Activated CD8-positive, alpha-beta memory T cell treated with anti-CD3 and anti-CD28 coated beads for 36 hours (primary cell): ENCODE results near the gene FCRLA. TPM values are rescaled to one million over a fixed set of nuclear protein-coding genes. Genes with fewer than 3 reads are reported as not detected.

ENCODE experiments used
- CTCF ChIA-PET: fragments of 350-600 bp; sonication (Branson Sonifier 250); formaldehyde crosslinking; loops from one replicate; lab custom pipeline; 2021; ENCODE audit warnings: antibody characterized with exemption; lab: Charles Lee
- POLR2A ChIA-PET: fragments of 350-600 bp; sonication (Branson Sonifier 250); formaldehyde crosslinking; loops from one replicate; lab custom pipeline; 2021; ENCODE audit warnings: antibody characterized with exemption; lab: Charles Lee
- total RNA-seq, 2 experiments: library from RNA; stranded (reverse); gene quantifications; one replicate each; pipeline ENCODE4 v1.2.3, GENCODE V29; 2021

The FCRLA gene
- total RNA-seq, 2 experiments from 2014 or later = not detected

GRCh38 chr1:161727256-161727924, 20.4 kb downstream of the FCRLA start:
- ChIA-PET CTCF (interaction anchor here (1.4 to 1.8 kb wide), 2 partner anchors 13 to 22 kb away, joined by 3 to 7 read pairs; no protein-coding TSS in a partner anchor), POLR2A (interaction anchor here (0.7 to 1.6 kb wide), 3 partner anchors 10 to 22 kb away, joined by 3 read pairs; partner anchors contain the start of gene DUSP12)

GRCh38 chr1:161728376-161729226, 21.6 kb downstream of the FCRLA start:
- ChIA-PET CTCF (interaction anchor here (1.4 to 3.2 kb wide), 2 partner anchors 8 to 11 kb away, joined by 3 to 13 read pairs; no protein-coding TSS in a partner anchor), POLR2A (interaction anchor here (1.6 kb wide), 1 partner anchor 9 kb away, joined by 3 read pairs; no protein-coding TSS in a partner anchor)

GRCh38 chr1:161730050-161730564, 23.1 kb downstream of the FCRLA start:
- ChIA-PET POLR2A (no interaction called here), CTCF (interaction anchor here (1.0 to 3.2 kb wide), 3 partner anchors 9 to 11 kb away, joined by 3 to 13 read pairs (median 9); no protein-coding TSS in a partner anchor)

- CTCF ChIA-PET = no interaction called here
- POLR2A ChIA-PET = no interaction called here
Measured at GRCh38 chr1:161731241-161731640, 24.2 kb downstream of the FCRLA start.

- POLR2A ChIA-PET = no interaction called here
- CTCF ChIA-PET = interaction anchor here (1.1 kb wide), 1 partner anchor 10 kb away, joined by 3 read pairs; no protein-coding TSS in a partner anchor
Measured at GRCh38 chr1:161731981-161732718, 25.1 kb downstream of the FCRLA start.

DNA sequence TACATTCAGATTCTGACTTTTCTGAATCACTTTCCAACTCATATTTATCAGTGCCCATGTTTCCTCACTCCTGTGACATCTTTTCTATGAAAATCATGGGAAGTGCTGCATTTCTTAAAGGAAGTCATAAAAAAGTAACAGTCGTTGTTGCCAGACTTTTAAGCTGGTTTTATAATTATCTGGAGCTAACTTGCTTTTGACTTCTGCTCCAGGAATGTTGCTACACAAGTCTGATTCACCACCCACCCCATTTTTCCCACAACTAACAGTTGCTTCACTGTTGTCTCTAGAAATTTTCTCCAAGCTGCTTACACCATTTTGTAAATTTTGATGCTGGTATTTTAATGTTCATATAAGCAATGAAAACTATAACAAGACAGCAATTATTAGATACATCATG, 26.5 kb downstream of the FCRLA start:
- POLR2A ChIA-PET = no interaction called here
- CTCF ChIA-PET = interaction anchor here (1.1 kb wide), 1 partner anchor 8 kb away, joined by 3 read pairs; no protein-coding TSS in a partner anchor

DNA sequence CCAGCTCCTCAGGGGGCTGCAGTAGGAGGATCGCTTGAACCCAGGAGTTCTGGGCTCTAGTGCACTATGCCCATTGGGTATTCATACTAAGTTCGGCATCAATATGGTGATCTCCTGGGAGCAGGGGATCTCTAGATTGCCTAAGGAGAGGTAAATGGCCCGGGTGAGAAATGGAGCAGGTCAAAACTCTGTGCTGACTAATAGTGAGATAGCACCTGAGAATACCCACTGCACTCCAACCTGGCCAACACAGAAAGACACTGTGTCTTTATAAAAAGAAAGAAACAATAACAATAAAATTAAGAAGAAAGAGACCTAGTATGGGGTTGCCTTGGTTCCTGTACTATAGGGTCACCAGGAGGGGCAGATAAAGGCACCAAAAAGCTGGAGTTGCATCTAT, 28.8 kb downstream of the FCRLA start:
- ChIA-PET POLR2A (no interaction called here), CTCF (interaction anchor here (1.4 kb wide), 1 partner anchor 10 kb away, joined by 5 read pairs; no protein-coding TSS in a partner anchor)

- CTCF ChIA-PET = interaction anchor here (1.4 kb wide), 1 partner anchor 11 kb away, joined by 5 read pairs; no protein-coding TSS in a partner anchor
- POLR2A ChIA-PET = no interaction called here
Measured at GRCh38 chr1:161736335-161736969, 29.4 kb downstream of the FCRLA start.

GRCh38 chr1:161737625-161738024, 30.6 kb downstream of the FCRLA start:
- CTCF ChIA-PET = interaction anchor here (0.7 to 2.3 kb wide), 7 partner anchors 12 to 820 kb away, joined by 3 to 8 read pairs (median 5); no protein-coding TSS in a partner anchor
- POLR2A ChIA-PET = interaction anchor here (0.7 to 1.1 kb wide), 2 partner anchors 10 kb away, joined by 3 to 4 read pairs; no protein-coding TSS in a partner anchor

- POLR2A ChIA-PET = no interaction called here
- CTCF ChIA-PET = interaction anchor here (0.7 to 2.3 kb wide), 8 partner anchors 9 to 335 kb away, joined by 3 to 13 read pairs (median 4); partner anchors contain the start of gene FCRLA
Measured at GRCh38 chr1:161738627-161739287, 31.7 kb downstream of the FCRLA start.

DNA sequence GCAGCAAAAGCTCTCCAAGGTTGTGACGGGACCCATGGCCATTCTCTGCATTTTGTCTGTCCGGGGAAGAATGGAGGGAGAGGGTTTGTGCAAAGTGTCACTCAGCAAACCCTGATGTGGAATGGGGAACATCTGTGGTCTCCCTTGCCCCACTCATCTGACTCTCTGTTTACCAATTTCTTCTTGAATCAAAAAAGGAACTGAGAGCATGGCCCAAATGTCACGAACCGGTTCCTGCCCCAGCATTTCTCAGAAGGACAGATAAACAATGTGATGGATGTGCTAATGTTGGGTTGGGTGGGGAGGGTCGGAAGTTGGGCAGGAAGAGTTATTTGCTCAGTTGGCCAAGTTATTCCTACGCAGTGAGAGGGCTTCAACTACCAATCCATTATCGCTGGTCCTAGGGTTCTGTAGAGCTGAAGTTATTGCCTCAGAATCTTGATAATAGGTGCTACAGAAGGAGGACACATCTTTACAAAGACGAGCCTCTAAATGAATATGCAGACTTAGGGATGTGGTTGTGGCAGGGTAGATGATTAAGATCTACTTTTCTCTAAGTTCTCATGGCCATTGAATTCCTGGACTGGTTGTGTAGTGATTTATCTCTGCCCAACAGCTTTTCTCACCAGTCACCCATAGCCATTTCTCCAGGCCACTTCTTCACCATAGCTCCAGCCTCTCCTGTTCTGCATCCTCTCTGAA, 33.0 kb downstream of the FCRLA start:
- POLR2A ChIA-PET = interaction anchor here (1.1 kb wide), 1 partner anchor 13 kb away, joined by 3 read pairs; no protein-coding TSS in a partner anchor
- CTCF ChIA-PET = interaction anchor here (0.8 to 2.3 kb wide), 6 partner anchors 11 to 253 kb away, joined by 3 to 13 read pairs (median 5); partner anchors contain the start of gene FCRLA

DNA sequence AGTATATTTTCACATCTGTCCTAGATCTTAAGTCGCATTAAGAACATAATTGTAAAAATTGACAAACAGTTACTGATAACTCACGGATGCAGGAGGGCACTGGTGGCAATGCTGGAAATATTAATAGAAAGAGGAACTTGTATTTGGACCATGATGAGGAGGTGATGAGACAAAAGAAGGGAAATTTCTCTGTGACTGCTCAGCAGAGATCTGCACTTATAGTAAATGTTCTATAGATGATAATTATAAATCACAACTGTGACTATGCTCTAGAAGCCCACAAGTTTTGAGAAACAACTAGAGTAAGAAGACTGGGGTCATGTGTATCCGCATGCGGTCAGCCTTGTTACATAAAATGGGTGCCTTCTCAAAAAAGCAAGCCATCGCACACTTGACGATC, 33.9 kb downstream of the FCRLA start:
- CTCF ChIA-PET = interaction anchor here (0.7 to 1.4 kb wide), 11 partner anchors 9 to 258 kb away, joined by 3 to 9 read pairs (median 3); partner anchors contain the start of gene DUSP12
- POLR2A ChIA-PET = no interaction called here

DNA sequence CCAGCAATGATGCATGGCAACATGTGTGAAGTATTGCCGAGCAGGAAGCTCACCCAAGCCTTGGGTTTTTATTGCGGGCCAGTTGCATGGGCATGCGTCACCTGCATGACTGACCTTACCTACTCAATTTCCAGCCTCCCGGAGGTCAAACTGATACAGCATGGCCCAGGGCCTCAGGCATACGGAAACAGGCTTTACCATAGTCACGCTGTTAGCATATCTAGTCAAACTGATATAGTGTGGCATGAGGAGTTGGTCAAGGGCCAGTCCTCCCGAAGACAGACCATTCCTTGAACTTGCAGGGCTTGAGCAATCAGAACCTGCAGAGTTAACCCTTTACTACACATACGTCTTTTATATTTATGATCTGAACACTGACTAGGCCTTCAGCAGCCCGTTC, 36.2 kb downstream of the FCRLA start:
- ChIA-PET CTCF (interaction anchor here (1.0 to 2.4 kb wide), 2 partner anchors 211 to 256 kb away, joined by 3 to 6 read pairs; no protein-coding TSS in a partner anchor), POLR2A (no interaction called here)

GRCh38 chr1:161747801-161748200, 40.8 kb downstream of the FCRLA start:
- ChIA-PET POLR2A (interaction anchor here (0.6 kb wide), 1 partner anchor 10 kb away, joined by 4 read pairs; no protein-coding TSS in a partner anchor), CTCF (interaction anchor here (1.6 kb wide), 1 partner anchor 17 kb away, joined by 3 read pairs; no protein-coding TSS in a partner anchor)

DNA sequence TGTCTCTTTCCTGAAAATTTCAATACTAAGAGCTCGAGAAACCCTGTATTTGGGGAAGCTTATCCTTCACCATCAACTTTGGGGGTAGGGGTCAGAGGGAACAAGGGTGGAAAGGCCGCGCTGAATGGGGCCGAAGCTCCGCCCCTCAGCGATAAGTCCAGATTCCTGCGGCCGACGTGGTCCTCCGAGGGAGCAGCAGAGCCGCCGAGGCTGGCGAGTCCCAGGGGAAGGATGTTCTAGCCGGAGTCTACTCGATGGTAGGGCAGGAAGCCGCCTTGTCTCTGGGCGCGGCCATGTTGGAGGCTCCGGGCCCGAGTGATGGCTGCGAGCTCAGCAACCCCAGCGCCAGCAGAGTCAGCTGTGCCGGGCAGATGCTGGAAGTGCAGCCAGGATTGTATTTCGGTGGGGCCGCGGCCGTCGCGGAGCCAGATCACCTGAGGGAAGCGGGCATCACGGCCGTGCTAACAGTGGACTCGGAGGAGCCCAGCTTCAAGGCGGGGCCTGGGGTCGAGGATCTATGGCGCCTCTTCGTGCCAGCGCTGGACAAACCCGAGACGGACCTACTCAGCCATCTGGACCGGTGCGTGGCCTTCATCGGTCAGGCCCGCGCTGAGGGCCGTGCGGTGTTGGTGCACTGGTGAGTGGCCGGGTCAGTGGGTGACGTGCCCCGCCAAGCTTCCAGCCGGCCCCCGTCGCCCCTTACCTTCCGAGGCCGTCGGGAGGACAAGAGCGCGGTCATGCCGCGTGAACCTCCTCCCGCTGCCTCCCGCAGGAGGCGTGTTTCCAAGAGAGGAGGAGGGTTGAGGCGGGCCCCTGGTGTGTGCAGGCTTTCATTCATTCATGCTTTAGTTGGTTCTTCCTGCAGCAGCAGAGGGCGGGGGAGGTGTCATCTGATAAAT, 42.7 kb downstream of the FCRLA start, which contains the start of gene DUSP12:
DUSP12 (plus strand) TSS at position 278 of the 899 bp plus-strand sequence; CDS start at position 294, 16 bp downstream.
- ChIA-PET CTCF (interaction anchor here (1.2 to 1.6 kb wide), 4 partner anchors 8 to 254 kb away, joined by 3 to 8 read pairs (median 3); no protein-coding TSS in a partner anchor), POLR2A (interaction anchor here (1.2 to 1.3 kb wide), 2 partner anchors 17 to 23 kb away, joined by 3 to 7 read pairs; partner anchors contain the start of gene ATF6)
